Body of pancreas (tissue), 4 donors: ENCODE measurements around the gene A3GALT2. TPM values are rescaled to one million over a fixed set of nuclear protein-coding genes. Genes with fewer than 3 reads are reported as not detected.
A peak's percentile ranks its signal among the peaks of the same experiment; 100 is the strongest.

Source experiments
- ATAC-seq: fragments of 150-250 bp; one replicate; pipeline ENCODE4 v1.9.1; 2016
- DNase-seq, 4 donors: peaks; one replicate each; pipeline ENCODE4 v3.0.0-alpha.2; 2019
- H3K27ac ChIP-seq, 4 donors: fragments of 200-600 bp; sonication (generic); 1 replicate in 3 of 4; 2 replicates in 1 of 4; pipeline versions ENCODE4 v1.5.1 to v1.6.1; 2016 to 2019; ENCODE audit warnings: mild to moderate bottlenecking in 1 of 4, mixed read lengths in 1 of 4, moderate library complexity in 1 of 4
- H3K27me3 ChIP-seq, 2 donors: fragments of 200-600 bp; sonication (generic); one replicate each; pipeline ENCODE4 v1.6.0; 2016; ENCODE audit warnings: mild to moderate bottlenecking in 1 of 2
- H3K36me3 ChIP-seq, 2 donors: fragments of 200-600 bp; sonication (generic); replicated peaks in 1 of 2; 2 replicates each; pipeline ENCODE4 v1.5.1; 2016; ENCODE audit warnings: low read depth in 2 of 2; ENCODE audit not compliant: insufficient read depth in 1 of 2
- H3K4me1 ChIP-seq: fragments of 200-600 bp; sonication (generic); one replicate; pipeline ENCODE4 v1.6.0; 2016
- H3K4me3 ChIP-seq, 2 donors: fragments of 200-600 bp; sonication (generic); 1 replicate in 1 of 2; 2 replicates in 1 of 2; pipeline ENCODE4 v1.5.1; 2016 to 2019
- H3K9me3 ChIP-seq, 3 donors: fragments of 200-600 bp; sonication (generic); 1 replicate in 2 of 3; 2 replicates in 1 of 3; pipeline ENCODE4 v1.5.1; 2016
- POLR2A ChIP-seq, 3 donors: fragments of 450-650 bp; IDR thresholded peaks; one replicate each; pipeline ENCODE4 v1.6.1; 2016; ENCODE audit warnings: antibody characterized with exemption in 3 of 3, mild to moderate bottlenecking in 2 of 3
- WGBS, 2 donors: methylation state at CpG; one replicate each; pipeline ENCODE4 v1.1.5; 2017; 5-methylcytosine and 5-hydroxymethylcytosine counted together
- intact Hi-C: fragments of 100-400 bp; cut with DNase I; formaldehyde crosslinking; loops from one replicate; pipeline ENCODE4 v1.15.1; 2023
- total RNA-seq, 2 donors: library from RNA; depleted of rRNA; stranded (reverse); fragments of >200 nt; gene quantifications; one replicate each; pipeline ENCODE4 v1.1.0, GENCODE V29; 2016
- TF ChIP-seq, protein P1 (sequence below), 7 experiments: fragments of 450-650 bp in 4 of 7; fragments of 200-600 bp in 3 of 7; sonication (generic) in 3 of 7; IDR thresholded peaks; one replicate each; pipeline ENCODE4 v1.5.1; 2016 to 2019; ENCODE audit warnings: antibody characterized with exemption in 7 of 7

A3GALT2 gene
- total RNA-seq, 2 donors from 2014 or later: not detected

DNA sequence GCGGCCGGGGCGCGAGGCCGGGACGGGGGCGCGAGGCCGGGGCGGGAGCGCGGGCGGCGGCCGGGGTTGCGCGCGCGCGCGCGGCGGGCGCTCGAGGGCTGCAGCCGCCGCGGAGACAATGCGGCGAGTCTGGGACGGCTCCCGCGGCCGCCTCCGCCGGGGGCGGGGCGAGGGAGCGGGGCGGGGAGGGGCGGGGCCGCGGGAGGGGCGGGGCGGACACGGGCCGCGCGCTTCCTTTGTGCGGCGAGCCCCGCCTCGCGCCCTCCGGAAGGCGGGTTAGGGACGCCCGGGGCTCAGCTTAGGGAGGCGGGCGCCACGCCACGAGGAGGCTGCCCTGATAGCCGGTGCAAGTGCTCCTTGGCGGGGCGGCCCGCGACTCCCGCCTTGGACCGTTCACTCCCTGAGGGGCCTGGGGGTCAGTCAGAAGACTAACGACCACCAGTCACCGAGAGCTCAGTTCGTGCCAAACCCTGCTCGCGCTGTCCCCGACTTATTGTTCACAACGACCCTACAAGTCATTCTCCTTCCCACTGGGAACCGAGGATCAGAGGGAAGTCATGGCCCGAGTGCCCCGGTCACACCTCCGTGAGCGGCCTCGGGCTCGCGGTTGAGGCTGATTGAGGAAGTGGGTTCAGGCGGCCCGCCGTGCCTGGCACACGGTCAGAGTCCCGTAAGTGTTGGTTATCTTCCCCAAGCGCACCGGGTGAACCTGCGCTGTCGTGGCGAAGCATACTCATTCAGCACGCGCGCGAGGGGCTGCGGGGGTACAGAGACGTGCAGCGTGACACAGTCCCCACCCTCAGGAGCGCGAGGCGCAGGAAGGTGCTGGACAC is 29.1 kb upstream of the A3GALT2 start:
- DNase-seq: peak; percentile 87 to 93 (median 90)
- 0% methylated on average over 31 to 47 of the region's 104 CpGs for WGBS, 2 donors
- no peaks in the 10 kb centered on the region for H3K36me3 ChIP-seq
- intact Hi-C loops: no loop called here
- peaks cover 41% of the 10 kb centered on the region for H3K4me1 ChIP-seq
- H3K27me3 ChIP-seq: no peaks in the 10 kb centered on the region
- peak overlapping the region; percentile 77 to 95 (median 87) for H3K27ac ChIP-seq
- peak overlapping the region; percentile 37 to 47 for H3K4me3 ChIP-seq
- TF ChIP-seq, protein P1, sequence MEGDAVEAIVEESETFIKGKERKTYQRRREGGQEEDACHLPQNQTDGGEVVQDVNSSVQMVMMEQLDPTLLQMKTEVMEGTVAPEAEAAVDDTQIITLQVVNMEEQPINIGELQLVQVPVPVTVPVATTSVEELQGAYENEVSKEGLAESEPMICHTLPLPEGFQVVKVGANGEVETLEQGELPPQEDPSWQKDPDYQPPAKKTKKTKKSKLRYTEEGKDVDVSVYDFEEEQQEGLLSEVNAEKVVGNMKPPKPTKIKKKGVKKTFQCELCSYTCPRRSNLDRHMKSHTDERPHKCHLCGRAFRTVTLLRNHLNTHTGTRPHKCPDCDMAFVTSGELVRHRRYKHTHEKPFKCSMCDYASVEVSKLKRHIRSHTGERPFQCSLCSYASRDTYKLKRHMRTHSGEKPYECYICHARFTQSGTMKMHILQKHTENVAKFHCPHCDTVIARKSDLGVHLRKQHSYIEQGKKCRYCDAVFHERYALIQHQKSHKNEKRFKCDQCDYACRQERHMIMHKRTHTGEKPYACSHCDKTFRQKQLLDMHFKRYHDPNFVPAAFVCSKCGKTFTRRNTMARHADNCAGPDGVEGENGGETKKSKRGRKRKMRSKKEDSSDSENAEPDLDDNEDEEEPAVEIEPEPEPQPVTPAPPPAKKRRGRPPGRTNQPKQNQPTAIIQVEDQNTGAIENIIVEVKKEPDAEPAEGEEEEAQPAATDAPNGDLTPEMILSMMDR (IDR thresholded peaks at IDR 0.05): peak in 1 of 7 experiments; percentile 7
- peak; percentile 49 to 81 (median 79) for TF ChIP-seq POLR2A (IDR thresholded peaks at IDR 0.05)
- H3K9me3 ChIP-seq: no peaks in the 10 kb centered on the region
- ATAC-seq: peak; percentile 88

DNA sequence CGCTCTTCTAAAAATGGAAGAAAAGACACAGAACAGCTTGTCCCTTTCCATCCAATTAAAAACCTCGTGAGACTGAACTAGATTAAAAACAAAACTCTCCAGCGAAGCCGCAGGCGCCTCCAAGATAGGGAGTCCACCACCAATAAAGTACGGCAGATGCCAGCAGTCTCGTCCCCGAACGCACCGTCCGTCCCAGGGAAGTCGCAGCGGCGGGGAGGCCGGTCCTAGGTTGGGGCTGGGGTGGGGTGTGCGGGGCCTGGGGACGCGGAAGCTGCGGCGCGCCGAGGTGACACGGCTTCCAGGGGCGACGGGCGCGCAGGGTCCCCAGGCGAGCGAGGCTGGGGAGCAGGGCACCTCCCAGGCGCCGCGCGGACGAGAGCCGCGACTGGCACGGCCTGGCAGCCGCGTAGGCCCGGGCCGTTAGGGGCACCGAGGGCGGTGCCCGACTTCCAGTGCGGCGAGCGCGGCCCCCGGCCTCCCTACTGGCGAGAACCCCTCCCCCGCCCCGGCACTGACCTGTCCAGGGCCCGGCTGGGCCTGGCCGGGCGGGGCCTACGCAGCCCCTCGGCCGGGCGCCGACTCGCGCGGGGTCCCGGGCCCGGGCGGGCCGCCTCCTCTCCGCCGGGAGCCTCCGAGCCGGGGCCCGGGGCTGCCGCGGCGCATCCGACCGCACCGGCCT is 28.3 kb upstream of the A3GALT2 start:
- 0 to 1% methylated on average over 11 to 51 of the region's 78 CpGs for WGBS, 2 donors
- intact Hi-C loops: no loop called here
- no peaks in the 10 kb centered on the region for H3K9me3 ChIP-seq
- peak; percentile 40 for ATAC-seq
- H3K4me1 ChIP-seq: peaks cover 49% of the 10 kb centered on the region
- peak overlapping the region; percentile 86 to 93 (median 90) for H3K27ac ChIP-seq
- peak in 3 of 4 donors; percentile 44 to 64 (median 54) for DNase-seq
- TF ChIP-seq, protein P1 (IDR thresholded peaks at IDR 0.05): no peak
- peak in 2 of 3 donors; percentile 20 to 22 for TF ChIP-seq POLR2A (IDR thresholded peaks at IDR 0.05)
- peak overlapping the region; percentile 70 to 81 for H3K4me3 ChIP-seq
- no peaks in the 10 kb centered on the region for H3K27me3 ChIP-seq
- no peaks in the 10 kb centered on the region for H3K36me3 ChIP-seq

DNA sequence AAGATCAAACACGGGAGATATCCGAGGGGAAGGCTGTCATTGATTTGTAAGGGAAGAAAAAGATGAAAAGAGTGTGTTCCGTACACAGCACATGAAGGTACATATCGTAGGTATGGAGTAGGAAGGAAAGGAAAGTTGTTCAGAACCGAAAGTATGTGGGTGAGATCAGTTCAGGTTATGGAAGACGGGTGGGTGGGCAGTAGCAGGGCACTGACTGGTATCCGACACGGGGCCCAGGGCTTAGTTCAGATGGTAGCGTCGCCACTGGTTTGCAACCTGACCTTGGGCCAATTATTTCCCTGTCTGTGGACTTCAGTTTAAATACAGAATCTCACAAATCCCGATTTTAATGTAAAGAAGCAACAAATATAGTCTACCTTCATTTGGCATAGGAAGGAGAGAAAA is 27.8 kb upstream of the A3GALT2 start:
- peak overlapping the region; percentile 70 to 81 for H3K4me3 ChIP-seq
- 1% methylated on average over 11 of the region's 11 CpGs for WGBS, 2 donors
- no peaks in the 10 kb centered on the region for H3K36me3 ChIP-seq
- DNase-seq (peak in 1 of 4 donors; percentile 43), ATAC-seq (no peak)
- TF ChIP-seq POLR2A (IDR thresholded peaks at IDR 0.05): peak in 2 of 3 donors; percentile 41 to 46
- TF ChIP-seq, protein P1 (IDR thresholded peaks at IDR 0.05): no peak
- H3K4me1 ChIP-seq: peaks cover 54% of the 10 kb centered on the region
- intact Hi-C loops: no loop called here
- no peaks in the 10 kb centered on the region for H3K9me3 ChIP-seq
- no peaks in the 10 kb centered on the region for H3K27me3 ChIP-seq
- H3K27ac ChIP-seq: peak overlapping the region; percentile 86 to 93 (median 90)

DNA sequence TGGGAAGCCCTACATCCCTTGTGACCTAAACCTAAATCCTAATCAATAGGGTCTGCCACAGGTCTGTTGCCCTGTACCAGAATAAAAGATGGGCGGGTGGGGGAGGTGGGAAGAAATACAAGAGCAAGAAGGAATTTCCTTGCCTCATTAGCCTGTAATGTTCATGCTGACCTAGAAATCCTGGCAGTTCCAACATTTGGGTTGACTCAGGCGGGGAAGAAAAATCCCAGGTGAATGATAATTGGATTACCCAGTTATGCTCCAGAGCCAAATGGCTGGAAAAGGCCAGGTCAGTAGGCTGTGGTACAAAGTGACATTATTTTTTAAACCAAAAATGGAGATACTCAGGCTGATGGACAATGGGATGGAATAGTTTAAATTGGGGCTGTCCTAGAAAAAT is 27.3 kb upstream of the A3GALT2 start:
- no peaks in the 10 kb centered on the region for H3K27me3 ChIP-seq
- 26 to 37% methylated on average over 2 of the region's 2 CpGs for WGBS, 2 donors
- peak overlapping the region; percentile 70 to 81 for H3K4me3 ChIP-seq
- H3K27ac ChIP-seq: peak overlapping the region; percentile 86 to 93 (median 90)
- H3K4me1 ChIP-seq: peaks cover 59% of the 10 kb centered on the region
- no peaks in the 10 kb centered on the region for H3K36me3 ChIP-seq
- TF ChIP-seq, protein P1 (IDR thresholded peaks at IDR 0.05): no peak
- no peak for TF ChIP-seq POLR2A (IDR thresholded peaks at IDR 0.05)
- ATAC-seq (no peak), DNase-seq (no peak)
- no peaks in the 10 kb centered on the region for H3K9me3 ChIP-seq
- intact Hi-C loops: no loop called here
